Fibroblast of skin of scalp (primary cell): ENCODE measurements around the gene ALG1.
"Not testable (repeated sequence)": the region's sequence is repeated elsewhere in the genome, so short reads cannot be mapped to it uniquely, and the experiment has no call there.

Experiments
- DNase-seq: peaks from one replicate; pipeline ENCODE4 v3.0.0-alpha.2; 2013

Gene ALG1

GRCh38 chr16:5073771-5074170 lies 2.1 kb downstream of the ALG1 start:
- DNase-seq: not testable (repeated sequence)

- no peak for DNase-seq
Observed at GRCh38 chr16:5075637-5076036, 4.0 kb downstream of the ALG1 start.

GRCh38 chr16:5077304-5077703 lies 5.7 kb downstream of the ALG1 start:
- DNase-seq: no peak

GRCh38 chr16:5078626-5079025 lies 7.0 kb downstream of the ALG1 start:
- DNase-seq: no peak

- DNase-seq: not testable (repeated sequence)
Observed at GRCh38 chr16:5080461-5080860, 8.8 kb downstream of the ALG1 start.

GRCh38 chr16:5080996-5081395 lies 9.4 kb downstream of the ALG1 start:
- not testable (repeated sequence) for DNase-seq

GRCh38 chr16:5083646-5084045 lies 12.0 kb downstream of the ALG1 start:
- DNase-seq: not testable (repeated sequence)

- not testable (repeated sequence) for DNase-seq
Observed at GRCh38 chr16:5084099-5084731, 12.6 kb downstream of the ALG1 start.

- peak; percentile 40 for DNase-seq
Observed at GRCh38 chr16:5084802-5085201, 13.2 kb downstream of the ALG1 start.

GRCh38 chr16:5085716-5086115 lies 14.1 kb downstream of the ALG1 start:
- DNase-seq: not testable (repeated sequence)

GRCh38 chr16:5088086-5088790 lies 16.6 kb downstream of the ALG1 start:
- not testable (repeated sequence) for DNase-seq

- DNase-seq: not testable (repeated sequence)
Observed at GRCh38 chr16:5088936-5089335, 17.3 kb downstream of the ALG1 start.

GRCh38 chr16:5089911-5090555 lies 18.4 kb downstream of the ALG1 start:
- DNase-seq: not testable (repeated sequence)

GRCh38 chr16:5090592-5090991 lies 18.9 kb downstream of the ALG1 start:
- peak; percentile 6 for DNase-seq

- not testable (repeated sequence) for DNase-seq
Observed at GRCh38 chr16:5093081-5093480, 21.4 kb downstream of the ALG1 start.

GRCh38 chr16:5093746-5094145 lies 22.1 kb downstream of the ALG1 start:
- DNase-seq: not testable (repeated sequence)

- not testable (repeated sequence) for DNase-seq
Observed at GRCh38 chr16:5095145-5095830, 23.6 kb downstream of the ALG1 start.

GRCh38 chr16:5096437-5097060 lies 24.9 kb downstream of the ALG1 start:
- DNase-seq: not testable (repeated sequence)

GRCh38 chr16:5097061-5097469 lies 25.4 kb downstream of the ALG1 start:
- DNase-seq: peak; percentile 38

- DNase-seq: peak; percentile 100
Observed at GRCh38 chr16:5097470-5098220, 26.0 kb downstream of the ALG1 start, which contains the start of gene EEF2KMT. Gene EEF2KMT, minus strand, starts transcription at chr16:5097795. Its CDS starts 56 bp downstream, at chr16:5097739.
